Midbrain (tissue), 1 donor: ENCODE measurements around the gene RSL1D1.
"Not testable (repeated sequence)": the region's sequence is repeated elsewhere in the genome, so short reads cannot be mapped to it uniquely, and the experiment has no call there.

ENCODE experiments used
- DNase-seq: peaks from one replicate; lab custom pipeline; 2025; lab: John Stamatoyannopoulos, UW

Gene RSL1D1

GRCh38 chr16:11843861-11844260 lies 7.5 kb downstream of the RSL1D1 start:
- no peak for DNase-seq

DNA sequence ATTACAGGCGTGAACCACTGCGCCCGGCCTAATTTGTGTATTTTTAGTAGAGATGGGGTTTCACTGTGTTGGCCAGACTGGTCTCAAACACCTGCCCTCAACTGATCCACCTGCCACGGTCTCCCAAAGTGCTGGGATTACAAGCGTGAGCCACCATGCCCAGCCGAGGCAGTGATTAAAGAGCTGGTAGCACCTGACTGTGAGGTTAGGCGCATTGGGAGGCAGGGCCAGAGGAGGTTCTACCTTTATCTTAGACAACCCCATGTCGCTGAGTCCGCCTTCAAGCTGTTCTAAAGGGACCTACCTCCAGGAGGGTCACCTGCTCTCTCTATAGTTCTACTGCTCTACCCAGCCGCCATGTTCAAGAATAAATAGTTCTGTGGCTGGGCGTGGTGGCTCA lies 8.1 kb downstream of the RSL1D1 start:
- no peak for DNase-seq

DNA sequence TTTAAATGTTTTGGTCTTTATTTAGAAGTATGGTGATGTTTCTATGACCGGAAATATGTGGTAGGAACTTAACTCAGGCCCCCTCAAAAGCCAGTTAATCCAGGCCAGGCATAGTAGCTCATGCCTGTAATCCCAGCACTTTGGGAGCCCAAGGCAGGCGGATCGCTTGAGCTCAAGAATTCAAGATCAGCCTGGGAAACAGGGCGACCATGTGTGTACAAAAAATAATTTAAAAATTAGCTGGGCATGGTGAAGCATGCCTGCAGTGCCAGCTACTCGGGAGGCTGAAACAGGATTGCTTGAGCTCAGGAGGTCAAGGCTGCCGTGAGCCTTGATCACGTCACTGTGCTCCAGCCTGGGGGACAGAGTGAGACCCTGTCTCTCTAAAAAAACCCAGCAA lies 10.3 kb downstream of the RSL1D1 start:
- DNase-seq: no peak

DNA sequence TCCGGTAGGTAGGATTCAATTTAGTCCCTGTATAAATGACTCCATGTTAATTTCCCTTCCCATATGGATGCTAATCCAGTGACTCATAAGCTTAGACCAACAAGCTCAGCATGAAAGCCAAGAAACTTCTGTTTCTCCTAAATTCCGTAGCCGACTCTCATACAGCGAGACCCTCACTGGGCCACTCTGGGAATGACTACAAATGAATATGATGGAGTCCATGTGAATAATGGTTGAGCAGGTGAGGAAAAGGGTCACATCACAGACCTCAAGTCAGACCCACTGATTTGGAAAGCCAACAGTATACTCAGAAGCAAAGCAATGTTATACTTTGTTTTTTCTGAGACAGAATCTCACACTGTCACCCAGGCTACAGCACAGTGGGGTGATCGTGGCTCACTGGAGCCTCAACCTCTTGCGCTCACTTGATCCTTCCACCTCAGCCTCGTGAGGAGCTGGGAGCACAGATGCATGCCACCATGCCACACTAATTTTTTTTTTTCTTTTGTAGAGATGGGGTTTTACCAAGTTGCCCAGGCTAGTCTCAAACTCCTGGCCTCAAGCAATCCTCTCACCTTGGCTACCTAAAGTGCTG lies 14.6 kb downstream of the RSL1D1 start:
- DNase-seq: no peak

- no peak for DNase-seq
Observed at GRCh38 chr16:11835891-11836649, 15.3 kb downstream of the RSL1D1 start.

DNA sequence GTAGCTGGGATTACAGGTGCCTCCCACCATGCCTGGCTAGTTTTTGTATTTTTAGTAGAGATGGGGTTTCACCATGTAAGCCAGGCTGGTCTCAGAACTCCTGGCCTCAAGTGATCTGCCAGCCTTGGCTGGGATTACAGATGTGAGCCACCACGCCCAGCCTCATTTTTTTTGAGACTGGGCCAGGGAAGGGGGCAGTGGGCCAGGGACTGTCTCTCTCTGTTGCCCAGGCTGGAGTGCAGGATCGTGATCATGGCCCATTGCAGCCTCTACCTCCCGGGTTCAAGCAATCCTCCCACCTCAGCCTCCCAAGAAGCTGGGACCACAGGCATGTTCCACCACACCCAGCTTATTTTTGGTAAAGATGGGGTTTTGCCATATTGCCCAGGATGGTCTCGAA lies 16.0 kb downstream of the RSL1D1 start:
- no peak for DNase-seq

DNA sequence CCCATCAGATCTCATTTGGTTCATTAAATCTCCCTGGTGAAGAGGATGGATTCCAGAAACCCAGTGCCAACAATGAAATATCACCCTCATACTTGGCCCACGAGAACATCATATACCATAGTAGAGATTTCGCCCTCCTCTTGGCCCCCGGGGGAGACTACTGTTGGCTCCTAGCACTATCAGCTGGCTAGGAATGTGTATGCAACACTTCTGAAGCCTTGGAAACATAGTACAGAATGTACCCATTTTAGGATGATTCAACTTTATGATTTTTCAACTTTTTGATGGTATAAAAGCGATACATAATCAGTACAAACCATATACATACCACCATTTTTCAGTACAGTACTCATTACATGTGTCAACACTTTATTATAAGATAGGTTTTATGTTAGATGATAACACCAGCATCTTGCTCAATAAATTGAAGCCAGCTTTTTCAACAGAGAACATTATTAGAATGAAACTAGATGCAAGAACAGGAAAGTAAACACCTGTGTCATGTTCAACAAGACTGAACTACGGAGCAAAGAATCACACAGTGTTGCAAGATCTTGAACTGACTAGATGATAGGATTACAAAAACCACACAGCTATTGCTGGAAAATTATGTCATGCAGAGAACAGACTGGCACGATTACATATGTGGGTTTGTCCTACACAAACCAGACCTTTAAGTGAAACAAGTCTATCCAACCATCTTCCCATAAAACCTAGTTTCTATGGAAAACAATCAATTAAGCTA lies 17.2 kb downstream of the RSL1D1 start:
- no peak for DNase-seq

DNA sequence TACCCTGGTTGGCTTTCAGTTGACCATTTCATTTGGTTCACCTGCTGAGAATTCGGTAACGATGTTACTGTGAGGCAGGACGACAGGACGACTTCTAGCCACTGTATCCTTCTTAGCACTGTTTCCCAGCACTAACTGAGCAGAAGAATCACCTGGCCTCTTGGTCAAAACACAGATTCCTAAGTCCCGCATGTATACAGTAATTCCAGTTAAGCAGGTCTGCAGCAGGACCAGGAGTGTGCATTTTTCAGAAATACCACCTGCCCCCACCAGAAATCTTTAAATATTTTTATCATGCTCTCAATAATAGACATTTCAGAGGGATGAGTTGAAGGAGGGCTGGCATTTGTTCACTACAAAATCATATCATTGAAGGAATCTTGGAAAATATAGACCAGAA lies 22.6 kb downstream of the RSL1D1 start:
- no peak for DNase-seq

DNA sequence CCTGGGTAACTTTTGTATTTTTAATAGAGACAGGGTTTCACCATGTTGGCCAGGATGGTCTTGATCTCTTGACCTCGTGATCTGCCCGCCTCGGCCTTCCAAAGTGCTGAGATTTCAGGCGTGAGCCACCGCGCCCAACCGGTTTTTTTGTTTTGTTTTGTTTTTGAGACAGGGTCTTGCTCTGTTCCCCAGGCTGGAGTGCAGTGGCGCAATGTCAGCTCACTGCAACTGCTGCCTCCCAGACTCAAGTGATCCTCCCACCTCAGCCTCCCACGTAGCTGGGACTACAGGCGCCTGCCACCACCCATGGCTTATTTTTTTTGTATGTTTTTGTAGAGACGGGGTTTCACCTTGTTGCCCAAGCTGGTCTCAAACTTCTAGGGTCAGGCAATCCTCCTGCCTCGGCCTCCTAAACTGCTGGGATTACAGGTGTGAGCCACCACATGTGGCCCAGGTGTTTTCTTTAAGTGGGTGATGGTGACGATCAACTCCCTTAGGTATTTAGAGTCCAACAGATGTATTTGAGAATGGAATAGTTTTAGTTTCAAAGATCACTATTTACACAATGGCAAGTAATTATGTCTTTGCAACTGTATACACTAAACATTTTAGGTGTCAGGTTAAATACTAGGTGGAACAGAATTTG lies 25.7 kb downstream of the RSL1D1 start:
- DNase-seq: not testable (repeated sequence)

DNA sequence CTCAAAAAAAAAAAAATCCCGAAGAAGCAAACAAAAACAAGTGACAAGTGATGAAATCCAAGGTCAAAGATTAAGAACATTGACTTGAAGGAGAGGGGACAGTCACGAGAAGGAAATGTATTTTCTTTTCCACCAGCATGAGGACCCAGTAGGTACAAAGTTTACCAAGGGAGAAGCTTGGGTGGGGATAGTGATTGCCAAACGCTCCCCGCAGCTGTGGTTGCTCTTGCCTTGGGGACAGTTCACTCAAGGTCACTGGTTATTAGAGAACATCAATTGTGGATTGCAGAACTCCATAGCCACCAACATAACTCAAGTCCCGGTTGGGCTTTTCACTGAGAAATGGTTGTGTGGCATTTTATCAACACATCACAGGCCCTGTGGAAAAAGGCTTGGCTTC lies 27.0 kb downstream of the RSL1D1 start:
- no peak for DNase-seq

DNA sequence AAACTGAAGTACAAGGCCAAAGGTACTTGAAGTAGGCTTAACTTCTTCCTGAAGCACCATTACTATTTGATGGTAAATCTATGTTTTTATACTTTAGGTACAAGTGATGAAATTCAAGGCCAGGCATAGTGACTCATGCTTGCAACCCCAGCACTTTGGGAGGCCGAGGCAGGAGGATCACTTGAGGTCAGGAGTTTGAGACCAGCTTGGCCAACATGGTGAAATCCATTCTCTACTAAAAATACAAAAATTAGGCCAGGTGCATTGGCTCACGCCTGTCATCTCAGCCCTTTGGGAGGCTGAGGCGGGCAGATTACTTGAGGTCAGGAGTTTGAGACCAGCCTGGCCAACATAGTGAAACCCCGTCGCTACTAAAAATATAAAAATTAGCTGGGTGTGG lies 27.7 kb downstream of the RSL1D1 start:
- DNase-seq: not testable (repeated sequence)

DNA sequence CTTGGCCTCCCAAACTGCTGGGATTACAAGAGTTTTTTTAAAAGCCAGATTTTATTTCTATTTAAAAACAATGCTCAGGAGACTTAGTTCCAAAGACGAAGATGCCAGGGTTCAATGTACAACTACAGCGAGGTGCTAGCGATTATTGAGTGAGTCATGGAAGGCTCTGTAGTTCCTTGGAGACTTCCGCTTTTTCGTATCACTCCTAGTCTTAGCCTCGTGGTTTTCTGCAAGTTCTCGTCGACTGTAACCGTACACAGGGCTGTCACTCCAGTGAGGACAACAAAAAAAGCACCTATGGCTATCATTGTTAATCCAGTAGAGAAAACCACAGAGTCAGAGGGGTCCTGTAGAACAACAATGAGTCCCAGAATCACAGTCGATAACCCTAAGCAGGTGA lies 31.5 kb downstream of the RSL1D1 start:
- no peak for DNase-seq

DNA sequence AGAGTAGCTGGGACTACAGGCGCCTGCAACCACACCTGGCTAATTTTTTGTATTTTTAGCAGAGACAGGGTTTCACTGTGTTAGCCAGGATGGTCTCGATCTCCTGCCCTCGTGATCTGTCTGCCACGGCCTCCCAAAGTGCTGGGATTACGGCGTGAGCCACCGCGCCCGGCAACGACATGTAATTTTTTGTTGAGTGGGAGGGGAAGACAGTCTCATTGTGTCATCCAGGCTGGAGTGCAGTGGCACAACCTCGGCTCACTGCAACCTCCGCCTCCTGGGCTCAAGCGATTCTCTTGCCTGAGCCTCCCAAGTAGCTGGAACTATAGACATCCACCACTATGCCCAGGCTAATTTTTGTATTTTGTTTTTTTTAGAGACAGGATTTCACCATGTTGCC lies 32.4 kb downstream of the RSL1D1 start:
- not testable (repeated sequence) for DNase-seq

GRCh38 chr16:11816123-11816522 lies 35.2 kb downstream of the RSL1D1 start:
- no peak for DNase-seq

DNA sequence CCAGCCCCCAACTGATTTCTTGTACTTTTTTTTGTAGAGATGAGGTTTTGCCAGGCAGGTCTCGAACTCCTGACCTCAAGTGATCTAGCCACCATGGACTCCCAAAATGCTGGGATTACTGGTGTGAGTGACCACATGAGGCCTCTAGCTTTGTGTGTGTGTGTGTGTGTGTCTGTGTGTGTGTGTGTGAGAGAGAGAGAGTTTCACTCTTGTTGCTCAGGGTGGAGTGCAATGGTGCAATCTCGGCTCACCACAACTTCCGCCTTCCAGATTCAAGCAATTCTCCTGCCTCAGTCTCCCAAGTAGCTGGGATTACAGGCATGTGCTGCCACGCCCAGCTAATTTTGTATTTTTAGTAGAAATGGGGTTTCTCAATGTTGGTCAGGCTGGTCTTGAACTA lies 36.5 kb downstream of the RSL1D1 start:
- DNase-seq: not testable (repeated sequence)

- no peak for DNase-seq
Observed at GRCh38 chr16:11806721-11807120, 44.6 kb downstream of the RSL1D1 start.

DNA sequence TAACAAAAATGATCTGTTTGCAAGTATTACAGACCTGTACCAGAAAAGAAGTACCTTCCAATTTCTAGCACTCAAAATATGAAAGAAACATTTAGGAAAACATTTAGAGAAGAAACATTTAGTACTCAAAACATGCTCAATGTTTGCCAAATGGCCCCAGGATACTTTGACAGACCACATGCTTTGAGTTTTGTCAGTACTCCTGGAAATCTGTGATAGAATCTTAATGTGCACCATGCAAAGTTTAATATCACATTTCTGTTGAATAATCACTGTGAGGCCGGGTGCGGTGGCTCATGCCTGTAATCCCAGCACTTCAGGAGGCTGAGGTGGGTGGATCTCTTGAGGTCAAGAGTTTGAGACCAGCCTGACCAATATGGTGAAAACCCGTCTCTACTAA lies 45.8 kb downstream of the RSL1D1 start:
- no peak for DNase-seq

DNA sequence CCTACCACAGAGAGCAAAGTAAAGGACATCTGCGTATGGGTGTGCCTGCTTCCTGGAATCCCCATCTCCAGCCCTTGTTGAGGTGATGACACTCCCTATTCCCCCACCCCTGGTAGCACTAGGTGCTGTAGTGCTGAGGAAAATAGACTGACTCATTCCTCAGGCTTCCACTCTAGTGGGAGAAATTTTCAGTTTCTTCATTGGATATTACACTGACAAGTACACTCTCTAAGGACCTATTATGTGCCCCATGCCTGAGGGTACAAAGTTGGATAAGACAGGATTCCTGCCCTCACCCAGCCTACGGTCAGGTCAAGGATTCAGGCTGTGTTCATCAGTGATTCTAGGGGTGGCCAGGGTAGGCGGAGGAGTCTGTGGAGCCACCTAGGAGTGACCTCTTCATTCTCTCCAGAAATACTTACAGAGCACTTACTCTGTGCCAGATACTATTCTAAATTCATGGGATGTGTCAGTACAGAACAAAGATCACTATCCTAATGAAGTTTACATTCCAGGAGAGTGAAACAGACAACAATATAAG lies 49.8 kb downstream of the RSL1D1 start:
- no peak for DNase-seq

DNA sequence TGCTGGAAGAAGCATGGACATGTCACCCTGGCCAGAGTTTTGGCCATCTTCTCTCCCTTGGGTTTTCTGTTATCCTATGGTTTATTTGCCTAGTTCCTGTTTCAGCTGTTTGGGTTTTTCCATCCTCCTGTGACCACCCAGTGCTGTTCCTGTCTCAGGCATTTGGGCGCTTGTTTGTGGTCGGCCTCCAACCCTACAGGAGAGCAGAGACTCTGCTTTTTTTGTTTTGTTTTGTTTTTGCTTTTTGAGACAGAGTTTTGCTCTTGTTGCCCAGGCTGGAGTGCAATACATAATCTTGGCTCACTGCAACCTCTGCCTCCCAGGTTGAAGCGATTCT lies 51.0 kb downstream of the RSL1D1 start:
- DNase-seq: peak; percentile 4

DNA sequence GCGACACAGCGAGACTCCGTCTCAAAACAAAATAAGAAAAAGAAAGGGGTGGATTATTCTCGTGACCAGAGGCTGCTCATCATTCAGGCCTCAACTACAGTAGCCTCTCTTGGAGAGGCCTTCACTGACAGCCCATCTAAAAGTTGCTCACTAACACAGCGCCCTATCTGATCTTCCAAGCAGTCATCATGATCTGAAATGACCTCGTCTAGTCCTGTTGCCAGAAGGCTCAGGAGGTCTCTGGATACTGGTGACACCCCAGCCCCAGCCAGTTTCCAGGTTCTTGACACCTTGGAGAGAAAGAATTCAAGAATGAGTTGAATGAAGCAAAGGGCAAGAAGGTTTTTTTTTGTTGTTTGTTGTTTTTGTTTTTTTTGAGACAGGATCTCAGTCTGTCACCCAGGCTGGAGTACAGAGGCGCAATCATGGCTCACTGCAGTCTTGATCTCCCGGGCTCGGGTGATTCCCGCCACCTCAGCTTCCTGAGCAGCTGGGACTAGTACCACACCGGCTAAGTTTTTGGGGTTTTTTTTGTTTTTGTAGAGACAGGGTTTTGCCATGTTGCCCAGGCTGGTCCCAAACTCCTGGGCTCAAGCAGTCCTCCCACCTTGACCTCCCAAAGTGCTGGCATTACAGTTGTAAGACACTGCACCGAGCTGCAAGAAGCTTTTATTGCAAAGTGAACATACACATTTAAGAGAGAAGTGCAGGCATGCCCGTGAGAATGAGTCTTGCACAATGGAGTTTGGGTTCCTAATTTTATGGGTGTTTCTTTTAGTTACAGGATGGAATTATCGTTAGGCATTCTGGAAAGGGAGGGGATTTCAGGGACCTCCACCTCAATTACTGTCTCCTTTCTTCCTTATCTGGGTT lies 51.6 kb downstream of the RSL1D1 start:
- no peak for DNase-seq

DNA sequence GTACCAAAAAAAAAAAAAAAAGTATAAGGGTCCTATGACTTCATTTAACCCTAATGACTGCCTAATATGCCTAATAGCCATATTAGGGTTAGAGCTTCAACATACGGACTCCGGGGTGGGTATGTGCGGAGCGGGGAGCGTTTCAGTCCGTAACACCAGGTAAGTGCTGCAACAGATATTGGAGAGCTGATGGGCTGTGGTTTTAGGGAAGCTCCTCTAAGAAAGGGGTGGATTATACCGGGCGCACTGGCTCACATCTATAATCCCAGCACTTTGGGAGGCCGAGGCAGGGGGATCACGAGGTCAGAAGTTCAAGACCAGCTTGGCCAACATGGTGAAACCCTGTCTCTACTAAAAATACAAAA lies 52.3 kb downstream of the RSL1D1 start:
- no peak for DNase-seq

DNA sequence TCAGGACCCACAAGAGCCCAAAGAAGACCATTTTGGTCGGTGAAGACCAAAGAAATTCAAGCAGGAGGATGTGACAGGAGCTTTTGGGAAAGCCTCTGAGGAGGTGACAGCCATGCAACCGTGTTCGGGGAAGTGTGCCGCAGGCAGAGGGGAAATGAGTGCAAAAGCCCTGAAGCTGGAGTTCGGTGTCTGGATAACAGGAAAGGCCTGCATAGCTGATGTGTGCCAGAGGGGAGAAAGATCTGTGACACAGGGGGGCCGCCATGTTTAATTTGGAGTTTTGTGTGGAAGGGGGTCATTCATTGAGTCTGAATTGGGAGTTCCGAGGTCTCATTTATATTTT lies 53.4 kb downstream of the RSL1D1 start:
- peak; percentile 17 for DNase-seq
